ENCODE results near the gene RNF150.

Gene RNF150

GRCh38 chr4:140829825-140830224 lies 303.4 kb downstream of the RNF150 start:
- TF ChIP-seq TAF1 (IDR thresholded peaks at IDR 0.05; ENCODE audit: borderline replicate concordance, insufficient read depth, low read length) (no peak), POLR2AphosphoS5 (IDR thresholded peaks at IDR 0.05; ENCODE audit: low read depth, low read length) (no peak), SIN3A (IDR thresholded peaks at IDR 0.05; ENCODE audit: borderline replicate concordance, insufficient read depth, low read length) (no peak), FOXP2 (optimal IDR thresholded peaks at IDR 0.05; ENCODE audit: borderline replicate concordance, extremely low read depth, extremely low read length, insufficient read depth) (no peak)
- TF ChIP-seq, protein P1, sequence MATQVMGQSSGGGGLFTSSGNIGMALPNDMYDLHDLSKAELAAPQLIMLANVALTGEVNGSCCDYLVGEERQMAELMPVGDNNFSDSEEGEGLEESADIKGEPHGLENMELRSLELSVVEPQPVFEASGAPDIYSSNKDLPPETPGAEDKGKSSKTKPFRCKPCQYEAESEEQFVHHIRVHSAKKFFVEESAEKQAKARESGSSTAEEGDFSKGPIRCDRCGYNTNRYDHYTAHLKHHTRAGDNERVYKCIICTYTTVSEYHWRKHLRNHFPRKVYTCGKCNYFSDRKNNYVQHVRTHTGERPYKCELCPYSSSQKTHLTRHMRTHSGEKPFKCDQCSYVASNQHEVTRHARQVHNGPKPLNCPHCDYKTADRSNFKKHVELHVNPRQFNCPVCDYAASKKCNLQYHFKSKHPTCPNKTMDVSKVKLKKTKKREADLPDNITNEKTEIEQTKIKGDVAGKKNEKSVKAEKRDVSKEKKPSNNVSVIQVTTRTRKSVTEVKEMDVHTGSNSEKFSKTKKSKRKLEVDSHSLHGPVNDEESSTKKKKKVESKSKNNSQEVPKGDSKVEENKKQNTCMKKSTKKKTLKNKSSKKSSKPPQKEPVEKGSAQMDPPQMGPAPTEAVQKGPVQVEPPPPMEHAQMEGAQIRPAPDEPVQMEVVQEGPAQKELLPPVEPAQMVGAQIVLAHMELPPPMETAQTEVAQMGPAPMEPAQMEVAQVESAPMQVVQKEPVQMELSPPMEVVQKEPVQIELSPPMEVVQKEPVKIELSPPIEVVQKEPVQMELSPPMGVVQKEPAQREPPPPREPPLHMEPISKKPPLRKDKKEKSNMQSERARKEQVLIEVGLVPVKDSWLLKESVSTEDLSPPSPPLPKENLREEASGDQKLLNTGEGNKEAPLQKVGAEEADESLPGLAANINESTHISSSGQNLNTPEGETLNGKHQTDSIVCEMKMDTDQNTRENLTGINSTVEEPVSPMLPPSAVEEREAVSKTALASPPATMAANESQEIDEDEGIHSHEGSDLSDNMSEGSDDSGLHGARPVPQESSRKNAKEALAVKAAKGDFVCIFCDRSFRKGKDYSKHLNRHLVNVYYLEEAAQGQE (IDR thresholded peaks at IDR 0.05; ENCODE audit: insufficient read depth in 1 of 2, low read depth in 2 of 2, low read length in 2 of 2): no peak

- TF ChIP-seq TAF1 (IDR thresholded peaks at IDR 0.05; ENCODE audit: borderline replicate concordance, insufficient read depth, low read length): no peak
- no peak for TF ChIP-seq SIN3A (IDR thresholded peaks at IDR 0.05; ENCODE audit: borderline replicate concordance, insufficient read depth, low read length)
Observed at GRCh38 chr4:140826701-140827027, 306.6 kb downstream of the RNF150 start.

- TF ChIP-seq SIN3A (IDR thresholded peaks at IDR 0.05; ENCODE audit: borderline replicate concordance, insufficient read depth, low read length): no peak
- TF ChIP-seq, protein P1 (IDR thresholded peaks at IDR 0.05; ENCODE audit: insufficient read depth in 1 of 2, low read depth in 2 of 2, low read length in 2 of 2): no peak
- no peak for TF ChIP-seq FOXP2 (optimal IDR thresholded peaks at IDR 0.05; ENCODE audit: borderline replicate concordance, extremely low read depth, extremely low read length, insufficient read depth)
- no peak for TF ChIP-seq POLR2AphosphoS5 (IDR thresholded peaks at IDR 0.05; ENCODE audit: low read depth, low read length)
- no peak for TF ChIP-seq TAF1 (IDR thresholded peaks at IDR 0.05; ENCODE audit: borderline replicate concordance, insufficient read depth, low read length)
Observed at GRCh38 chr4:140819610-140820009, 313.7 kb downstream of the RNF150 start.

DNA sequence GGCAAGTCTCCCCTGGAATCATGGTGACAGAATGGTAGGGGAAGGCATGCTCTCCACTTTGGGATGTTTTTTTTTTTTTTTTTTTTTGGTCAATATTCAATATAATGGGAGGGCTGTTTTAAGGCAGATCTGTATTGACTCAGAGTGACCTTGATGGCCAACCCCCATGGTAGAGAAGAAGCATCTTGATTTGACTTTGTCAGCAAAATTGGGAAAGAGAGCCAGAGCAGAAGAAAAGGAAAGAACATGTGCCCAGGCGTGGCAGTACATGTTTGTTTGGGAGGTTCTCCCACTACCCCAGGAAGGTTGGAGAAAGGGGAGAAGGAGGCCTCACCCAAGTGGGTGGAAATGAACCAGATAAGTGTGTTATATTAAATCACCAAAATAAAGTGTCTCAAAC lies 314.8 kb downstream of the RNF150 start:
- TF ChIP-seq, protein P1 (IDR thresholded peaks at IDR 0.05; ENCODE audit: insufficient read depth in 1 of 2, low read depth in 2 of 2, low read length in 2 of 2): no peak
- no peak for TF ChIP-seq TAF1 (IDR thresholded peaks at IDR 0.05; ENCODE audit: borderline replicate concordance, insufficient read depth, low read length)

DNA sequence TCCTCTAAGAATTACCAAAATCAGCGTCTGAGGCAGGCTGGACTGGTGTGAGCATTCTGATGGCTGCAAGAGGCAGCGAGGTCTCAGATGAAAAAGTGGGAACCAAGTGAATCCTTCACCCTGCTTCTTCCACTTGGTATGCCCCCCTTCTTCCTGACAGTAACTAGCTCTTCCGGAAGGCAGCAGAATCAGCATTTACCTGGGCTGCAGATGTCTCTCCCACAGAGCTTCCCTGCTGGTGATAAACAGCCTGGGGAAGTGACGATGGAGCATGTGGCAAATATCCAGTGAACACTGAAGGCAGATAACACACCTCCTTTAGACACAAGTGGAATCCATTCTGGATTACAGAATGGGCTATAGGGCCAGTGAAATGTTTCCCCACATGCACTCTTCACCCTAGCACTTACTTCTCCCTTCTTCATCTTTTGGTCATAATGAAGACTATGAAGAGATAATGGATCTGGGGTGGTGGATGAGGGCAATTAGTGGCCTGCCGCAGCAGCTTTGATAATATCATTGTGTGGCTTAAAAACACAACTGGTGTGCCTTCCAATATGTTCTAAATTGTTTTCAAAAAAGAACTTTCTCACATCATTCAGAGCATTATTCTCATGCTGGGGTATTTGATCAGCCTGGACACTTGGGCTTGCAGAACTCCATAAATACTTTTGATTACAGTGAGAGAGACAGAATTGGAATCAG lies 316.3 kb downstream of the RNF150 start:
- no peak for TF ChIP-seq POLR2AphosphoS5 (IDR thresholded peaks at IDR 0.05; ENCODE audit: low read depth, low read length)
- TF ChIP-seq, protein P1 (IDR thresholded peaks at IDR 0.05; ENCODE audit: insufficient read depth in 1 of 2, low read depth in 2 of 2, low read length in 2 of 2): no peak
- no peak for TF ChIP-seq TAF1 (IDR thresholded peaks at IDR 0.05; ENCODE audit: borderline replicate concordance, insufficient read depth, low read length)
- TF ChIP-seq FOXP2 (optimal IDR thresholded peaks at IDR 0.05; ENCODE audit: borderline replicate concordance, extremely low read depth, extremely low read length, insufficient read depth): no peak
- no peak for TF ChIP-seq SIN3A (IDR thresholded peaks at IDR 0.05; ENCODE audit: borderline replicate concordance, insufficient read depth, low read length)
